HCT116 (cell line): ENCODE data around the gene NLRP4. TPM values are rescaled to one million over a fixed set of nuclear protein-coding genes. Genes with fewer than 3 reads are reported as not detected.

Experiments used
- ATAC-seq: fragments of 200-7000 bp; cut with Tn5 transposase; 2 replicates; pipeline ENCODE4 v1.9.1; 2020; ENCODE audit warnings: mild to moderate bottlenecking, moderate library complexity
- BruUV-seq: library from RNA; stranded (reverse); fragments of 400-500 nt; replicated peaks from 2 replicates; lab custom pipeline; 2021; lab: Mats Ljungman, UMichigan
- CTCF ChIA-PET: fragments of 300-600 bp; sonication (Branson Sonifier 250); formaldehyde crosslinking; loops from one replicate; lab custom pipeline; 2021; ENCODE audit warnings: antibody characterized with exemption; lab: Charles Lee
- POLR2A ChIA-PET: fragments of 300-600, 350-600 bp; sonication (Branson Sonifier 250); formaldehyde crosslinking; loops from one replicate; lab custom pipeline; 2021; ENCODE audit warnings: antibody characterized with exemption; lab: Charles Lee
- RAD21 ChIA-PET, 2 experiments: fragments of 300-600 bp; sonication (Branson Sonifier 250); formaldehyde crosslinking; loops; one replicate each; lab custom pipeline; 2023; ENCODE audit warnings: low total read pairs in 2 of 2; ENCODE audit not compliant: uncharacterized antibody in 2 of 2, unreplicated experiment in 2 of 2, low non-redundant PET in 1 of 2; lab: Charles Lee
- DNase-seq: peaks from one replicate; pipeline ENCODE4 v3.0.0-alpha.2; 2010; ENCODE audit warnings: low read depth, low spot score
- H2AFZ ChIP-seq: fragments of 200-600 bp; shearing (Covaris generic), sonication (generic); 2 replicates; pipeline ENCODE4 v1.6.1; 2017; ENCODE audit warnings: low read depth, mixed run types, mixed read lengths, antibody characterized with exemption, low read length; ENCODE audit not compliant: poor library complexity, severe bottlenecking
- H3K27ac ChIP-seq: 2 replicates; pipeline ENCODE4 v1.5.1; 2012; ENCODE audit warnings: low read depth, low read length
- H3K27me3 ChIP-seq: fragments of 200-600 bp; sonication (generic); 2 replicates; pipeline ENCODE4 v1.6.1; 2016; ENCODE audit warnings: mixed run types, low read length, mixed read lengths; ENCODE audit not compliant: insufficient read depth
- H3K36me3 ChIP-seq, 2 experiments: fragments of 200-500 bp in 1 of 2; fragments of 200-600 bp in 1 of 2; sonication (Bioruptor generic) in 1 of 2; sonication (generic) in 1 of 2; 2 replicates each; pipeline versions ENCODE4 v1.5.1 to v1.6.1; 2014 to 2016; ENCODE audit warnings: low read length in 2 of 2, inconsistent platforms in 1 of 2, mixed read lengths in 1 of 2, mixed run types in 1 of 2; ENCODE audit not compliant: insufficient read depth in 2 of 2, control insufficient read depth in 1 of 2
- H3K4me1 ChIP-seq, 2 experiments: fragments of 200-600 bp in 1 of 2; sonication (generic) in 1 of 2; 2 replicates each; pipeline versions ENCODE4 v1.5.1 to v1.6.1; 2012 to 2017; ENCODE audit warnings: low read length in 2 of 2, inconsistent platforms in 1 of 2, mild to moderate bottlenecking in 1 of 2, mixed read lengths in 1 of 2, mixed run types in 1 of 2, moderate library complexity in 1 of 2; ENCODE audit not compliant: insufficient read depth in 2 of 2, control insufficient read depth in 1 of 2
- H3K4me2 ChIP-seq: fragments of 200-600 bp; sonication (generic); 2 replicates; pipeline ENCODE4 v1.6.1; 2017; ENCODE audit warnings: mixed run types, low read length, mixed read lengths
- H3K4me3 ChIP-seq, 2 experiments: fragments of 200-600 bp in 1 of 2; sonication (generic) in 1 of 2; replicated peaks in 1 of 2; 2 replicates each; pipeline ENCODE4 v1.5.1; 2011 to 2016; ENCODE audit warnings: low read length in 2 of 2, control low read depth in 1 of 2, low read depth in 1 of 2, mild to moderate bottlenecking in 1 of 2, mixed read lengths in 1 of 2, mixed run types in 1 of 2
- H3K79me2 ChIP-seq: fragments of 200-600 bp; sonication (generic); 2 replicates; pipeline ENCODE4 v1.6.1; 2017; ENCODE audit warnings: mild to moderate bottlenecking, mixed run types, low read length, moderate library complexity, mixed read lengths; ENCODE audit not compliant: insufficient read depth
- H3K9ac ChIP-seq: fragments of 200-600 bp; sonication (generic); 2 replicates; pipeline ENCODE4 v1.6.1; 2016; ENCODE audit warnings: low read length, mixed read lengths
- H3K9me2 ChIP-seq: fragments of 200-600 bp; sonication (generic), shearing (Covaris generic); 2 replicates; pipeline ENCODE4 v1.6.1; 2017; ENCODE audit warnings: mixed run types, mild to moderate bottlenecking, moderate library complexity; ENCODE audit not compliant: insufficient read depth
- H3K9me3 ChIP-seq, 2 experiments: fragments of 200-500 bp in 1 of 2; fragments of 200-600 bp in 1 of 2; sonication (Bioruptor generic) in 1 of 2; sonication (generic) in 1 of 2; 2 replicates each; pipeline ENCODE4 v1.6.1; 2014 to 2017; ENCODE audit warnings: low read length in 2 of 2, mixed read lengths in 2 of 2, inconsistent platforms in 1 of 2, low read depth in 1 of 2, mild to moderate bottlenecking in 1 of 2, mixed run types in 1 of 2, moderate library complexity in 1 of 2; ENCODE audit not compliant: control insufficient read depth in 1 of 2, insufficient read depth in 1 of 2
- H4K20me1 ChIP-seq: fragments of 200-600 bp; sonication (generic), shearing (Covaris generic); 2 replicates; pipeline ENCODE4 v1.6.1; 2017; ENCODE audit warnings: mixed run types, mild to moderate bottlenecking, moderate library complexity; ENCODE audit not compliant: insufficient read depth
- CBX3 ChIP-seq: IDR thresholded peaks from 2 replicates; pipeline ENCODE4 v1.6.1; 2012; ENCODE audit warnings: low read depth
- CEBPB ChIP-seq: IDR thresholded peaks from 2 replicates; pipeline ENCODE4 v1.6.1; 2012; ENCODE audit warnings: low read depth
- EGR1 ChIP-seq: IDR thresholded peaks from 2 replicates; pipeline ENCODE4 v1.6.1; 2012; ENCODE audit warnings: low read depth
- EZH2 ChIP-seq: fragments of 200-600 bp; sonication (generic); IDR thresholded peaks from 2 replicates; pipeline ENCODE4 v1.6.1; 2017; ENCODE audit warnings: antibody characterized with exemption, mixed run types
- EZH2phosphoT487 ChIP-seq: fragments of 200-600 bp; IDR thresholded peaks from 2 replicates; pipeline ENCODE4 v1.6.1; 2018; ENCODE audit warnings: antibody characterized with exemption, borderline replicate concordance
- FOSL1 ChIP-seq: IDR thresholded peaks from 2 replicates; pipeline ENCODE4 v1.6.1; 2012; ENCODE audit warnings: low read depth
- JUND ChIP-seq: IDR thresholded peaks from 2 replicates; pipeline ENCODE4 v1.6.1; 2012
- POLR2A ChIP-seq: IDR thresholded peaks from 2 replicates; pipeline ENCODE4 v1.7.0; 2011; ENCODE audit warnings: borderline replicate concordance; ENCODE audit not compliant: insufficient read depth, insufficient read length; ENCODE audit errors: extremely low read depth
- POLR2AphosphoS5 ChIP-seq: IDR thresholded peaks from 2 replicates; pipeline ENCODE4 v1.6.1; 2011; ENCODE audit warnings: mild to moderate bottlenecking, low read depth, low read length, moderate library complexity
- RAD21 ChIP-seq: IDR thresholded peaks from 2 replicates; pipeline ENCODE4 v1.6.1; 2012; ENCODE audit warnings: low read depth, mild to moderate bottlenecking
- SIN3A ChIP-seq: IDR thresholded peaks from 2 replicates; pipeline ENCODE4 v1.6.1; 2012; ENCODE audit warnings: low read depth
- SP1 ChIP-seq: IDR thresholded peaks from 2 replicates; pipeline ENCODE4 v1.6.1; 2012; ENCODE audit warnings: low read depth
- SRF ChIP-seq: IDR thresholded peaks from 2 replicates; pipeline ENCODE4 v1.6.1; 2012; ENCODE audit warnings: low read depth
- TCF7L2 ChIP-seq: IDR thresholded peaks from 2 replicates; pipeline ENCODE4 v1.7.0; 2011; ENCODE audit warnings: borderline replicate concordance, inconsistent platforms; ENCODE audit not compliant: insufficient read depth, insufficient read length; ENCODE audit errors: extremely low read depth
- YY1 ChIP-seq: IDR thresholded peaks from 2 replicates; pipeline ENCODE4 v1.6.1; 2011; ENCODE audit warnings: low read length, low read depth, moderate library complexity, mild to moderate bottlenecking; ENCODE audit not compliant: insufficient replicate concordance; ENCODE audit errors: extremely low read depth
- ZFX ChIP-seq: fragments of 450-650 bp; IDR thresholded peaks from 2 replicates; pipeline ENCODE4 v1.6.1; 2017
- ZNF274 ChIP-seq: fragments of 200-500 bp; sonication (Bioruptor generic); IDR thresholded peaks from 2 replicates; pipeline ENCODE4 v1.6.1; 2014; ENCODE audit warnings: mild to moderate bottlenecking, low read depth, low read length, inconsistent platforms
- intact Hi-C: fragments of 100-400 bp; cut with micrococcal nuclease; formaldehyde crosslinking; loops from 2 replicates; pipeline ENCODE4 v1.10.0; 2022
- total RNA-seq: library from RNA; stranded (reverse); gene quantifications from one replicate; pipeline ENCODE4 v1.2.1, GENCODE V29; 2021; ENCODE audit not compliant: unreplicated experiment
- TF ChIP-seq, protein P1 (sequence below): IDR thresholded peaks from 2 replicates; pipeline ENCODE4 v1.6.1; 2012
- TF ChIP-seq, protein P2 (sequence below): IDR thresholded peaks from 2 replicates; pipeline ENCODE4 v1.6.1; 2012
- TF ChIP-seq, protein P3 (sequence below): IDR thresholded peaks from 2 replicates; pipeline ENCODE4 v1.6.1; 2012; ENCODE audit warnings: low read depth

The NLRP4 gene
- total RNA-seq, 1 experiment from 2014 or later = 0.52 TPM

DNA sequence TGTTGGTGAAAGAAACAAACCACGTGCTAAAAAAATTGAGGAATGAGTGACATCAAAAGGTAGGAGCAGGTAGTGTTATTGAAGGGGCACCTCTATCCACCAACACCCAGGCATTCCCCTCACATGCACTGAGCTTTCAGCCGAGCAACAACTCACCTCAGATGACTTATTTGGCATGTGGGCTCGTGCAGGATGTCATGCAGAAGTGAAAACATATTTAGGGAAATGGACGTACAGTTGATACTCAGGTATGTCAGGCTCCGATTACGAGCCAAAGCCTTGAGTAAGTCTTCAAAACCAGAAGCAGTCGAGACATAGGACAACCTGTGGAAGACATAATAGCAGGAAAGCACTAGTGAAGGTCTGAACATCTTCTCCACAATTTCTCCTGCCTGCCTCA is 34.9 kb upstream of the NLRP4 start:
- BruUV-seq = no TSS peak
- CTCF ChIA-PET = interaction anchor here (2.9 kb wide), 1 partner anchor 9 kb away, joined by 14 read pairs; no protein-coding TSS in a partner anchor
- intact Hi-C loops = no loop called here
- ATAC-seq (no peak), DNase-seq (no peak)
- H3K9me3 ChIP-seq = no peaks in the 10 kb centered on the region
- no peaks in the 10 kb centered on the region for H3K36me3 ChIP-seq
- no peak overlapping the region for H3K4me3 ChIP-seq
- no peak overlapping the region for H2AFZ ChIP-seq
- no peak overlapping the region for H3K9ac ChIP-seq
- no peaks in the 10 kb centered on the region for H3K4me1 ChIP-seq
- RAD21 ChIA-PET = no interaction called here
- H3K9me2 ChIP-seq = no peaks in the 10 kb centered on the region
- no peaks in the 10 kb centered on the region for H3K27me3 ChIP-seq
- H3K27ac ChIP-seq = no peak overlapping the region
- POLR2A ChIA-PET = no interaction called here
- H4K20me1 ChIP-seq = no peaks in the 10 kb centered on the region
- H3K79me2 ChIP-seq = no peaks in the 10 kb centered on the region
- TF ChIP-seq ZFX = no peak
- no peak for TF ChIP-seq CEBPB
- TF ChIP-seq RAD21 = no peak
- H3K4me2 ChIP-seq = no peak overlapping the region

DNA sequence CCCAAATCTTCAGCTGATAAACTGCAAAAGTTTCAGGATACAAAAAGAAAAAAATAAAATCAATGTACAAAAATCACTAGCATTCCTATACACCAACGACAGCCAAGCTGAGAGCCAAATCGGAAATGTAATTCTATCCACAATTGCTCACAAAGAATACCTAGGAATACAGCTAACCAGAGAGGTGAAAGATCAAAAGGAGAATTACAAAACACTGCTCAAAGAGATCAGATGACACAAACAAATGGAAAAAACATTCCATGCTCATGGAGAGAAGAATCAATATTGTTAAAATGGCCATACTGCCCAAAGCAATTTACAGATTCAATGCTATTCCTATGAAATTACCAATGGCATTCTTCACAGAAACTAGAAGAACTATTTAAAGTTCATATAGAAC is 34.1 kb upstream of the NLRP4 start:
- CTCF ChIA-PET = no interaction called here
- TF ChIP-seq FOSL1 (no peak), CEBPB (no peak), YY1 (no peak), JUND (no peak), CBX3 (no peak), ZFX (no peak), EGR1 (no peak), POLR2AphosphoS5 (no peak), SRF (no peak), SIN3A (no peak), EZH2phosphoT487 (no peak), TCF7L2 (no peak), EZH2 (no peak), SP1 (no peak), POLR2A (no peak), ZNF274 (no peak)
- TF ChIP-seq, protein P1, sequence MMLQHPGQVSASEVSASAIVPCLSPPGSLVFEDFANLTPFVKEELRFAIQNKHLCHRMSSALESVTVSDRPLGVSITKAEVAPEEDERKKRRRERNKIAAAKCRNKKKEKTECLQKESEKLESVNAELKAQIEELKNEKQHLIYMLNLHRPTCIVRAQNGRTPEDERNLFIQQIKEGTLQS = no peak
- TF ChIP-seq, protein P2, sequence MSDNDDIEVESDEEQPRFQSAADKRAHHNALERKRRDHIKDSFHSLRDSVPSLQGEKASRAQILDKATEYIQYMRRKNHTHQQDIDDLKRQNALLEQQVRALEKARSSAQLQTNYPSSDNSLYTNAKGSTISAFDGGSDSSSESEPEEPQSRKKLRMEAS = no peak
- TF ChIP-seq, protein P3, sequence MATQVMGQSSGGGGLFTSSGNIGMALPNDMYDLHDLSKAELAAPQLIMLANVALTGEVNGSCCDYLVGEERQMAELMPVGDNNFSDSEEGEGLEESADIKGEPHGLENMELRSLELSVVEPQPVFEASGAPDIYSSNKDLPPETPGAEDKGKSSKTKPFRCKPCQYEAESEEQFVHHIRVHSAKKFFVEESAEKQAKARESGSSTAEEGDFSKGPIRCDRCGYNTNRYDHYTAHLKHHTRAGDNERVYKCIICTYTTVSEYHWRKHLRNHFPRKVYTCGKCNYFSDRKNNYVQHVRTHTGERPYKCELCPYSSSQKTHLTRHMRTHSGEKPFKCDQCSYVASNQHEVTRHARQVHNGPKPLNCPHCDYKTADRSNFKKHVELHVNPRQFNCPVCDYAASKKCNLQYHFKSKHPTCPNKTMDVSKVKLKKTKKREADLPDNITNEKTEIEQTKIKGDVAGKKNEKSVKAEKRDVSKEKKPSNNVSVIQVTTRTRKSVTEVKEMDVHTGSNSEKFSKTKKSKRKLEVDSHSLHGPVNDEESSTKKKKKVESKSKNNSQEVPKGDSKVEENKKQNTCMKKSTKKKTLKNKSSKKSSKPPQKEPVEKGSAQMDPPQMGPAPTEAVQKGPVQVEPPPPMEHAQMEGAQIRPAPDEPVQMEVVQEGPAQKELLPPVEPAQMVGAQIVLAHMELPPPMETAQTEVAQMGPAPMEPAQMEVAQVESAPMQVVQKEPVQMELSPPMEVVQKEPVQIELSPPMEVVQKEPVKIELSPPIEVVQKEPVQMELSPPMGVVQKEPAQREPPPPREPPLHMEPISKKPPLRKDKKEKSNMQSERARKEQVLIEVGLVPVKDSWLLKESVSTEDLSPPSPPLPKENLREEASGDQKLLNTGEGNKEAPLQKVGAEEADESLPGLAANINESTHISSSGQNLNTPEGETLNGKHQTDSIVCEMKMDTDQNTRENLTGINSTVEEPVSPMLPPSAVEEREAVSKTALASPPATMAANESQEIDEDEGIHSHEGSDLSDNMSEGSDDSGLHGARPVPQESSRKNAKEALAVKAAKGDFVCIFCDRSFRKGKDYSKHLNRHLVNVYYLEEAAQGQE = no peak

More for the DNA sequence above, 34.1 kb upstream of the NLRP4 start:
- Histone ChIP-seq H4K20me1 (no peaks in the 10 kb centered on the region), H3K27ac (no peak overlapping the region), H3K9me2 (no peaks in the 10 kb centered on the region), H3K36me3 (no peaks in the 10 kb centered on the region), H3K79me2 (no peaks in the 10 kb centered on the region), H3K9ac (no peak overlapping the region), H2AFZ (no peak overlapping the region), H3K27me3 (no peaks in the 10 kb centered on the region), H3K4me1 (no peaks in the 10 kb centered on the region), H3K4me3 (no peak overlapping the region), H3K4me2 (no peak overlapping the region), H3K9me3 (no peaks in the 10 kb centered on the region)
- POLR2A ChIA-PET = no interaction called here
- intact Hi-C loops = no loop called here
- ATAC-seq = no peak
- BruUV-seq = no TSS peak
- no peak for DNase-seq
- RAD21 ChIA-PET = no interaction called here
